Suprapubic skin (tissue), 4 donors: ENCODE results near the gene RAPGEF2.

ENCODE experiments used
- CTCF ChIP-seq, 2 donors: fragments of 200-600 bp in 1 of 2; fragments of 450-650 bp in 1 of 2; sonication (generic) in 1 of 2; IDR thresholded peaks; one replicate each; pipeline ENCODE4 v1.5.1; 2016 to 2019; ENCODE audit warnings: antibody characterized with exemption in 2 of 2, mild to moderate bottlenecking in 1 of 2, moderate library complexity in 1 of 2
- POLR2A ChIP-seq, 2 donors: fragments of 450-650 bp; IDR thresholded peaks; one replicate each; pipeline ENCODE4 v1.6.1; 2017; ENCODE audit warnings: antibody characterized with exemption in 2 of 2, mild to moderate bottlenecking in 2 of 2, moderate library complexity in 2 of 2
- POLR2AphosphoS5 ChIP-seq, 3 donors: sonication (generic); formaldehyde crosslinking; IDR thresholded peaks; one replicate each; pipeline ENCODE4 v1.6.1; 2017; ENCODE audit warnings: antibody characterized with exemption in 3 of 3

GRCh38 chr4:159291176-159291575 lies 188.3 kb downstream of the RAPGEF2 start:
- TF ChIP-seq CTCF (IDR thresholded peaks at IDR 0.05): no peak
- no peak for TF ChIP-seq POLR2AphosphoS5 (IDR thresholded peaks at IDR 0.05)
- TF ChIP-seq POLR2A (IDR thresholded peaks at IDR 0.05): no peak
